HepG2 (cell line): Measurements from ENCODE around the gene OPRM1. TPM values are rescaled to one million over a fixed set of nuclear protein-coding genes. Genes with fewer than 3 reads are reported as not detected.

Experiments used
- ATAC-seq: fragments of 200-7000 bp; cut with Tn5 transposase; 3 replicates; pipeline ENCODE4 v1.9.1; 2020; ENCODE audit warnings: mild to moderate bottlenecking, moderate library complexity
- BruUV-seq: library from RNA; stranded (reverse); fragments of 400-500 nt; replicated peaks from 2 replicates; lab custom pipeline; 2021; lab: Mats Ljungman, UMichigan
- CTCF ChIA-PET: fragments of 300-600 bp; formaldehyde crosslinking; extraction: SDS; loops from one replicate; lab custom pipeline; 2021; ENCODE audit warnings: low total read pairs, inconsistent platforms, low intra/inter-chr PET ratio; lab: Yijun Ruan, JAX
- POLR2A ChIA-PET: fragments of 350-600 bp; sonication (Branson Sonifier 250); formaldehyde crosslinking; loops from one replicate; lab custom pipeline; 2020; ENCODE audit warnings: antibody characterized with exemption, inconsistent platforms; lab: Yijun Ruan, JAX
- DNase-seq: peaks from one replicate; pipeline ENCODE4 v3.0.0-alpha.2; 2015; ENCODE audit warnings: low spot score
- FAIRE-seq: peaks from 3 replicates; lab custom pipeline; 2011; peaks lifted over from hg19 to GRCh38; lab: Jason Lieb, UNC
- H2AFZ ChIP-seq: one replicate; pipeline ENCODE4 v1.6.1; 2011; ENCODE audit warnings: low read length, inconsistent platforms
- H3K27ac ChIP-seq: fragments of 300-600 bp; 3 replicates; pipeline ENCODE4 v1.8.0; 2011; ENCODE audit warnings: mixed run types, mild to moderate bottlenecking, mixed read lengths, low read length, inconsistent platforms; ENCODE audit not compliant: insufficient read depth; ENCODE audit errors: extremely low read length
- H3K27me3 ChIP-seq, 2 experiments: fragments of 200-600 bp in 1 of 2; 2 replicates in 1 of 2; 3 replicates in 1 of 2; pipeline versions ENCODE4 v1.6.0 to v1.8.0; 2011; ENCODE audit warnings: low read length in 2 of 2, mild to moderate bottlenecking in 2 of 2, moderate library complexity in 2 of 2, inconsistent platforms in 1 of 2; ENCODE audit not compliant: insufficient read depth in 2 of 2, control insufficient read depth in 1 of 2
- H3K36me3 ChIP-seq, 2 experiments: fragments of 200-600 bp in 1 of 2; replicated peaks in 1 of 2; 2 replicates in 1 of 2; 3 replicates in 1 of 2; pipeline versions ENCODE4 v1.5.1 to v1.8.0; 2011; ENCODE audit warnings: low read length in 2 of 2, inconsistent platforms in 1 of 2; ENCODE audit not compliant: insufficient read depth in 2 of 2, control insufficient read depth in 1 of 2
- H3K4me1 ChIP-seq: 2 replicates; pipeline ENCODE4 v1.5.1; 2012; ENCODE audit warnings: low read length, inconsistent platforms; ENCODE audit not compliant: insufficient read depth
- H3K4me2 ChIP-seq: 2 replicates; pipeline ENCODE4 v1.6.0; 2011; ENCODE audit warnings: low read depth, low read length, inconsistent platforms
- H3K4me3 ChIP-seq, 3 experiments: fragments of 200-600 bp in 1 of 3; sonication (generic), shearing (Covaris generic) in 1 of 3; replicated peaks in 1 of 3; 2 replicates each; pipeline ENCODE4 v1.5.1; 2011 to 2016; ENCODE audit warnings: low read length in 3 of 3, inconsistent platforms in 2 of 3, low read depth in 2 of 3, mild to moderate bottlenecking in 2 of 3, control low read depth in 1 of 3, mixed read lengths in 1 of 3; ENCODE audit not compliant: insufficient read depth in 1 of 3
- H3K79me2 ChIP-seq: one replicate; pipeline ENCODE4 v1.6.1; 2011; ENCODE audit warnings: low read length, inconsistent platforms; ENCODE audit not compliant: insufficient read depth
- H3K9ac ChIP-seq: 2 replicates; pipeline ENCODE4 v1.6.0; 2011; ENCODE audit warnings: mild to moderate bottlenecking, low read depth, low read length, inconsistent platforms; ENCODE audit not compliant: insufficient read depth
- H3K9me3 ChIP-seq: 2 replicates; pipeline ENCODE4 v1.5.1; 2012; ENCODE audit warnings: mild to moderate bottlenecking, low read length
- H4K20me1 ChIP-seq: 2 replicates; pipeline ENCODE4 v1.6.0; 2011; ENCODE audit warnings: inconsistent platforms, mild to moderate bottlenecking, low read length, moderate library complexity; ENCODE audit not compliant: insufficient read depth
- GATAD1 ChIP-seq: IDR thresholded peaks from 2 replicates; pipeline ENCODE4 v1.6.1; 2016; ENCODE audit warnings: missing genetic modification reagents, missing compliant biosample characterization
- HDAC1 ChIP-seq: sonication (generic); formaldehyde crosslinking; IDR thresholded peaks from 2 replicates; pipeline ENCODE4 v1.5.1; 2020; ENCODE audit warnings: mild to moderate bottlenecking, missing genetic modification reagents
- MLLT10 ChIP-seq: sonication (generic); formaldehyde crosslinking; IDR thresholded peaks from 2 replicates; pipeline ENCODE4 v1.4.0; 2020; ENCODE audit warnings: missing genetic modification reagents
- MXI1 ChIP-seq: IDR thresholded peaks from 3 replicates; pipeline ENCODE4 v1.6.1; 2012; ENCODE audit warnings: low read depth, low read length, inconsistent platforms, borderline replicate concordance
- RBAK ChIP-seq: sonication (generic); formaldehyde crosslinking; IDR thresholded peaks from 2 replicates; pipeline ENCODE4 v1.5.1; 2020; ENCODE audit warnings: mild to moderate bottlenecking, missing genetic modification reagents
- ZBTB42 ChIP-seq: sonication (generic); formaldehyde crosslinking; IDR thresholded peaks from 2 replicates; pipeline ENCODE4 v1.5.0; 2020; ENCODE audit warnings: mild to moderate bottlenecking, missing genetic modification reagents
- ZNF44 ChIP-seq: sonication (generic); formaldehyde crosslinking; IDR thresholded peaks from 2 replicates; pipeline ENCODE4 v1.5.1; 2020; ENCODE audit warnings: mild to moderate bottlenecking, missing genetic modification reagents
- ZNF558 ChIP-seq: sonication (generic); formaldehyde crosslinking; IDR thresholded peaks from 2 replicates; pipeline ENCODE4 v1.9.0; 2022; ENCODE audit warnings: mild to moderate bottlenecking, missing genetic modification reagents, borderline replicate concordance
- ZNF562 ChIP-seq: sonication (generic); formaldehyde crosslinking; IDR thresholded peaks from 2 replicates; pipeline ENCODE4 v1.8.0; 2022; ENCODE audit warnings: missing genetic modification reagents, borderline replicate concordance
- ZNF605 ChIP-seq: sonication (generic); formaldehyde crosslinking; IDR thresholded peaks from 2 replicates; pipeline ENCODE4 v1.8.0; 2022; ENCODE audit warnings: mild to moderate bottlenecking, missing genetic modification reagents
- ZNF720 ChIP-seq: sonication (generic); formaldehyde crosslinking; IDR thresholded peaks from 2 replicates; pipeline ENCODE4 v1.4.0; 2020; ENCODE audit warnings: missing genetic modification reagents
- ZNF746 ChIP-seq: sonication (generic); formaldehyde crosslinking; IDR thresholded peaks from 2 replicates; pipeline ENCODE4 v1.8.0; 2022; ENCODE audit warnings: mild to moderate bottlenecking, missing genetic modification reagents
- ZSCAN30 ChIP-seq: sonication (generic); formaldehyde crosslinking; IDR thresholded peaks from 2 replicates; pipeline ENCODE4 v1.5.0; 2020; ENCODE audit warnings: mild to moderate bottlenecking, missing genetic modification reagents
- WGBS: methylation state at CpG from one replicate; pipeline ENCODE4 v1.1.6; 2017; ENCODE audit warnings: low lambda C conversion rate; 5-methylcytosine and 5-hydroxymethylcytosine counted together
- in situ Hi-C: cut with HindIII; loops from 2 replicates; pipeline ENCODE4 v1.10.0; 2017; ENCODE audit warnings: low pct_unique_long_range_greater_than_20kb; ENCODE audit not compliant: extremely low pct_ligation_motif_present
- intact Hi-C: fragments of 100-400 bp; cut with micrococcal nuclease; formaldehyde crosslinking; loops from one replicate; pipeline ENCODE4 v1.10.0; 2022; ENCODE audit not compliant: unreplicated experiment
- polyA plus RNA-seq, 8 experiments: library from polyadenylated mRNA; depleted of rRNA in 3 of 8; stranded (reverse) in 7 of 8; unstranded in 1 of 8; fragments of >200 nt; fragmentation: Illumina TruSeq in 4 of 8; extraction: Trizol in 4 of 8; gene quantifications; 2 replicates each; pipeline versions ENCODE4 v1.2.1 to v1.2.3, GENCODE V29; 2011 to 2016; ENCODE audit warnings: low read depth in 4 of 8, missing spikeins in 1 of 8, mixed read lengths in 1 of 8; ENCODE audit not compliant: insufficient read depth in 1 of 8
- total RNA-seq, 5 experiments: library from RNA; depleted of rRNA; stranded (reverse); fragments of >200 nt; fragmentation: Illumina TruSeq; extraction: Trizol; gene quantifications; 2 replicates each; pipeline ENCODE4 v1.2.3, GENCODE V29; 2016; ENCODE audit warnings: low read depth in 1 of 5
- TF ChIP-seq, protein P1 (sequence below): sonication (generic); formaldehyde crosslinking; IDR thresholded peaks from 2 replicates; pipeline ENCODE4 v1.4.0; 2020; ENCODE audit warnings: mild to moderate bottlenecking, missing genetic modification reagents, borderline replicate concordance
- TF ChIP-seq, protein P2 (sequence below): sonication (generic); formaldehyde crosslinking; IDR thresholded peaks from 2 replicates; pipeline ENCODE4 v1.4.0; 2020; ENCODE audit warnings: missing genetic modification reagents
- TF ChIP-seq, protein P3 (sequence below): conservative IDR thresholded peaks from 2 replicates; pipeline ENCODE4 v1.6.1; 2018; ENCODE audit warnings: missing genetic modification reagents
- TF ChIP-seq, protein P4 (sequence below): IDR thresholded peaks from 2 replicates; pipeline ENCODE4 v1.6.1; 2016
- TF ChIP-seq, protein P5 (sequence below): IDR thresholded peaks from 2 replicates; pipeline ENCODE4 v1.6.1; 2016; ENCODE audit warnings: low read depth, control low read depth

Gene OPRM1
- total and polyA plus RNA-seq, 2 of the 13 experiments (the other 11 are each of a cell fraction or from before 2014, with no cell fraction given), result not detected

DNA sequence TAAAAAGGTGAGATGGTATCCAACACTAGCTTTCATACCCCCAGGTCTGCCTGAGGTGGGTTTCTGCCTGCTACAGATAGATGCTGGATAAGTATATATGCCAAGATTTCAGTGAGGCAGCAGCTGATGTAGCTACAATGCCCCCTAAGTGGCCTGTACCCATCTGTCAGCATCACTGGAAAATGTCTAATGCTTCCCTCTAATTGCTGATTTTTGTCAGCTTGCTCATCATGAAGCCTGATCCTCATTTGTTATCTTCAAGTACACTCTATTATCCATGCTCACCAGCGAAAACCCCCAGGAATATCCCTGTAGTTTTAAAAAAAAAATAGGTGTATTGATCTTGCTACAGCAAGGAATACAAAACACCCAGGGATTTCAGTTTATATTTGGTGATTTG lies 32.2 kb downstream of the OPRM1 start (continued):
- TF ChIP-seq, protein P1, sequence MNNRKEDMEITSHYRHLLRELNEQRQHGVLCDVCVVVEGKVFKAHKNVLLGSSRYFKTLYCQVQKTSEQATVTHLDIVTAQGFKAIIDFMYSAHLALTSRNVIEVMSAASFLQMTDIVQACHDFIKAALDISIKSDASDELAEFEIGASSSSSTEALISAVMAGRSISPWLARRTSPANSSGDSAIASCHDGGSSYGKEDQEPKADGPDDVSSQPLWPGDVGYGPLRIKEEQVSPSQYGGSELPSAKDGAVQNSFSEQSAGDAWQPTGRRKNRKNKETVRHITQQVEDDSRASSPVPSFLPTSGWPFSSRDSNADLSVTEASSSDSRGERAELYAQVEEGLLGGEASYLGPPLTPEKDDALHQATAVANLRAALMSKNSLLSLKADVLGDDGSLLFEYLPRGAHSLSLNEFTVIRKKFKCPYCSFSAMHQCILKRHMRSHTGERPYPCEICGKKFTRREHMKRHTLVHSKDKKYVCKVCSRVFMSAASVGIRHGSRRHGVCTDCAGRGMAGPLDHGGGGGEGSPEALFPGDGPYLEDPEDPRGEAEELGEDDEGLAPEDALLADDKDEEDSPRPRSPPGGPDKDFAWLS (CRISPR knock-in tag), result no peak

DNA sequence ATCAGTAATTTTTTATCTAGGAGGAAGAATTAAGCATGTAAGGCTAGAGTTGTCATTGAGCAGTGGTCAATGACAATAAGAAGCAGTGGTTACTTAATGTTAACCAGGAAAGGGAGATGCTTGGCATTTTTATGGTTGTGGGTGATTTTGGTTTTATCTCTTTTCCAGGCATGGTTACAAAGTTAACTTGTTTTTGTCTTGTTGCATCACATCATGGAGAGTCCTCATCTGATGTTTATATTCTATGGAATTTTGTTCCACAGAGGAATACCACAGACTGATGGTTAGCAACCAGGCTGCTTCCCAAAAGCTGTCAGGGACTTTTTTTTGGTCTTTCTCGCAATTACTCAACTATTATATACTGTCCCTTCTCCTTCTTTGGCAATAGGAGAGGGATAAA lies 32.7 kb downstream of the OPRM1 start:
- H3K27ac ChIP-seq, result no peak overlapping the region
- BruUV-seq, result no TSS peak
- FAIRE-seq, result no peak
- H3K9me3 ChIP-seq, result no peaks in the 10 kb centered on the region
- H3K9ac ChIP-seq, result no peak overlapping the region
- H3K4me3 ChIP-seq, result no peak overlapping the region
- no peak for DNase-seq
- H4K20me1 ChIP-seq, result no peaks in the 10 kb centered on the region
- no peaks in the 10 kb centered on the region for H3K4me1 ChIP-seq
- ATAC-seq, result no peak
- in situ Hi-C loops (no loop called here), intact Hi-C loops (no loop called here)
- no peaks in the 10 kb centered on the region for H3K79me2 ChIP-seq
- TF ChIP-seq, protein P2, sequence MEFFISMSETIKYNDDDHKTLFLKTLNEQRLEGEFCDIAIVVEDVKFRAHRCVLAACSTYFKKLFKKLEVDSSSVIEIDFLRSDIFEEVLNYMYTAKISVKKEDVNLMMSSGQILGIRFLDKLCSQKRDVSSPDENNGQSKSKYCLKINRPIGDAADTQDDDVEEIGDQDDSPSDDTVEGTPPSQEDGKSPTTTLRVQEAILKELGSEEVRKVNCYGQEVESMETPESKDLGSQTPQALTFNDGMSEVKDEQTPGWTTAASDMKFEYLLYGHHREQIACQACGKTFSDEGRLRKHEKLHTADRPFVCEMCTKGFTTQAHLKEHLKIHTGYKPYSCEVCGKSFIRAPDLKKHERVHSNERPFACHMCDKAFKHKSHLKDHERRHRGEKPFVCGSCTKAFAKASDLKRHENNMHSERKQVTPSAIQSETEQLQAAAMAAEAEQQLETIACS, result no peak
- TF ChIP-seq MXI1, result no peak
- no peak for TF ChIP-seq ZNF558
- no peak for TF ChIP-seq ZNF746 (CRISPR knock-in tag)
- TF ChIP-seq ZNF720, result no peak
- TF ChIP-seq MLLT10 (CRISPR knock-in tag), result no peak
- TF ChIP-seq GATAD1 (CRISPR knock-in tag), result no peak
- TF ChIP-seq ZNF605 (CRISPR knock-in tag), result no peak
- no peak for TF ChIP-seq ZSCAN30
- TF ChIP-seq, protein P3, sequence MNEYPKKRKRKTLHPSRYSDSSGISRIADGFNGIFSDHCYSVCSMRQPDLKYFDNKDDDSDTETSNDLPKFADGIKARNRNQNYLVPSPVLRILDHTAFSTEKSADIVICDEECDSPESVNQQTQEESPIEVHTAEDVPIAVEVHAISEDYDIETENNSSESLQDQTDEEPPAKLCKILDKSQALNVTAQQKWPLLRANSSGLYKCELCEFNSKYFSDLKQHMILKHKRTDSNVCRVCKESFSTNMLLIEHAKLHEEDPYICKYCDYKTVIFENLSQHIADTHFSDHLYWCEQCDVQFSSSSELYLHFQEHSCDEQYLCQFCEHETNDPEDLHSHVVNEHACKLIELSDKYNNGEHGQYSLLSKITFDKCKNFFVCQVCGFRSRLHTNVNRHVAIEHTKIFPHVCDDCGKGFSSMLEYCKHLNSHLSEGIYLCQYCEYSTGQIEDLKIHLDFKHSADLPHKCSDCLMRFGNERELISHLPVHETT (CRISPR knock-in tag), result no peak
- TF ChIP-seq ZNF562 (CRISPR knock-in tag), result no peak
- no peak for TF ChIP-seq ZBTB42 (CRISPR knock-in tag)
- TF ChIP-seq HDAC1 (CRISPR knock-in tag), result no peak
- no peak for TF ChIP-seq ZNF44 (CRISPR knock-in tag)
- TF ChIP-seq, protein P4, sequence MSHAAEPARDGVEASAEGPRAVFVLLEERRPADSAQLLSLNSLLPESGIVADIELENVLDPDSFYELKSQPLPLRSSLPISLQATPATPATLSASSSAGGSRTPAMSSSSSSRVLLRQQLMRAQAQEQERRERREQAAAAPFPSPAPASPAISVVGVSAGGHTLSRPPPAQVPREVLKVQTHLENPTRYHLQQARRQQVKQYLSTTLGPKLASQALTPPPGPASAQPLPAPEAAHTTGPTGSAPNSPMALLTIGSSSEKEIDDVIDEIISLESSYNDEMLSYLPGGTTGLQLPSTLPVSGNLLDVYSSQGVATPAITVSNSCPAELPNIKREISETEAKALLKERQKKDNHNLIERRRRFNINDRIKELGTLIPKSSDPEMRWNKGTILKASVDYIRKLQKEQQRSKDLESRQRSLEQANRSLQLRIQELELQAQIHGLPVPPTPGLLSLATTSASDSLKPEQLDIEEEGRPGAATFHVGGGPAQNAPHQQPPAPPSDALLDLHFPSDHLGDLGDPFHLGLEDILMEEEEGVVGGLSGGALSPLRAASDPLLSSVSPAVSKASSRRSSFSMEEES (CRISPR knock-in tag), result no peak
- no peak for TF ChIP-seq RBAK (CRISPR knock-in tag)
- TF ChIP-seq, protein P5, sequence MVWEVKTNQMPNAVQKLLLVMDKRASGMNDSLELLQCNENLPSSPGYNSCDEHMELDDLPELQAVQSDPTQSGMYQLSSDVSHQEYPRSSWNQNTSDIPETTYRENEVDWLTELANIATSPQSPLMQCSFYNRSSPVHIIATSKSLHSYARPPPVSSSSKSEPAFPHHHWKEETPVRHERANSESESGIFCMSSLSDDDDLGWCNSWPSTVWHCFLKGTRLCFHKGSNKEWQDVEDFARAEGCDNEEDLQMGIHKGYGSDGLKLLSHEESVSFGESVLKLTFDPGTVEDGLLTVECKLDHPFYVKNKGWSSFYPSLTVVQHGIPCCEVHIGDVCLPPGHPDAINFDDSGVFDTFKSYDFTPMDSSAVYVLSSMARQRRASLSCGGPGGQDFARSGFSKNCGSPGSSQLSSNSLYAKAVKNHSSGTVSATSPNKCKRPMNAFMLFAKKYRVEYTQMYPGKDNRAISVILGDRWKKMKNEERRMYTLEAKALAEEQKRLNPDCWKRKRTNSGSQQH, result no peak
- POLR2A ChIA-PET, result no interaction called here
- no peak overlapping the region for H2AFZ ChIP-seq
- 0% methylated on average over 1 of the region's 1 CpG for WGBS
- CTCF ChIA-PET, result no interaction called here
- no peaks in the 10 kb centered on the region for H3K36me3 ChIP-seq
- H3K27me3 ChIP-seq, result no peaks in the 10 kb centered on the region
- H3K4me2 ChIP-seq, result no peak overlapping the region
